ENCODE data around the gene ZC3H4. TPM values are rescaled to one million over a fixed set of nuclear protein-coding genes. Genes with fewer than 3 reads are reported as not detected.

Gene ZC3H4
- total and polyA plus RNA-seq, 10 of the 15 experiments (the other 5 are each of a cell fraction or from before 2014, with no cell fraction given): 5.1 to 86.3 (median 15.5) TPM

- POLR2A ChIA-PET: interaction anchor here (0.5 to 1.4 kb wide), 9 partner anchors 13 to 215 kb away, joined by 3 to 10 read pairs (median 4); partner anchors contain the start of genes CCDC9 and ZC3H4
- Histone ChIP-seq H3K9me3 (replicated peaks; ENCODE audit: control insufficient read depth, insufficient read depth, low read length) (no peaks in the 10 kb centered on the region), H3K4me2 (ENCODE audit: control insufficient read depth, insufficient read depth) (peak overlapping the region; percentile 53), H3K79me2 (ENCODE audit: control insufficient read depth, insufficient read depth, low read length) (peaks cover 2% of the 10 kb centered on the region), H3K9ac (ENCODE audit: control insufficient read depth, insufficient read depth, low read length) (peak overlapping the region; percentile 56; the same call in 1 of the 2 replicates), H3K36me3 (ENCODE audit: control insufficient read depth in 2 of 2, insufficient read depth in 2 of 2, low read length in 1 of 2) (no peaks in the 10 kb centered on the region), H3K27me3 (replicated peaks in 1 of 2; ENCODE audit: control insufficient read depth in 2 of 2, insufficient read depth in 2 of 2, low read length in 1 of 2) (no peaks in the 10 kb centered on the region), H3K4me1 (ENCODE audit: control insufficient read depth, insufficient read depth, low read length) (0 out of 2 replicates have a peak, but pooled peaks cover 5% of the 10 kb centered on the region), H3K4me3 (peak overlapping the region; percentile 92), H4K20me1 (ENCODE audit: control insufficient read depth, insufficient read depth) (no peaks in the 10 kb centered on the region), H3K27ac (ENCODE audit: control insufficient read depth, insufficient read depth) (peak overlapping the region; percentile 48; the same call in 1 of the 2 replicates), H2AFZ (ENCODE audit: control insufficient read depth, low read depth, low read length) (peak overlapping the region; percentile 95)
- WGBS (ENCODE audit: insufficient coverage, insufficient replicate concordance, low lambda C conversion rate, missing lambda C conversion rate): 16% methylated on average over 31 of the region's 42 CpGs
- DNase-seq (ENCODE audit: low read depth, low spot score) (peak; percentile 64), FAIRE-seq (peak; percentile 76), ATAC-seq (peak; percentile 89)
- intact Hi-C loops (cut with micrococcal nuclease; ENCODE audit: unreplicated experiment) (loop anchor here (1.0 kb wide), 1 partner anchor 64 kb away; no protein-coding TSS in a partner anchor), in situ Hi-C loops (cut with MboI) (no loop called here)
- CTCF ChIA-PET: interaction anchor here (0.6 to 1.2 kb wide), 11 partner anchors 10 to 301 kb away, joined by 3 to 6 read pairs (median 4); partner anchors contain the start of genes CCDC9 and ZC3H4
- SMC1A ChIA-PET (ENCODE audit: uncharacterized antibody, unreplicated experiment): interaction anchor here (0.6 to 1.2 kb wide), 3 partner anchors 11 to 66 kb away, joined by 3 to 6 read pairs (median 4); partner anchors contain the start of gene ZC3H4
- BruUV-seq (replicated peaks): no TSS peak
- RAD21 ChIA-PET (ENCODE audit: unreplicated experiment): interaction anchor here (0.5 to 1.2 kb wide), 5 partner anchors 11 to 196 kb away, joined by 3 to 6 read pairs (median 4); partner anchors contain the start of gene ZC3H4
- TF ChIP-seq YY1 (IDR thresholded peaks at IDR 0.05; ENCODE audit: low read depth, low read length): peak; percentile 39; the same call in 1 of the 2 replicates
- peak; percentile 49; the same call in 1 of the 2 replicates for TF ChIP-seq POLR2AphosphoS5 (IDR thresholded peaks at IDR 0.05; ENCODE audit: low read length)
- TF ChIP-seq NBN (IDR thresholded peaks at IDR 0.05): peak; percentile 22; the same call in 1 of the 2 replicates
- TF ChIP-seq PRDM15 (CRISPR knock-in tag; IDR thresholded peaks at IDR 0.05): no peak
- 0 out of 2 replicates have a peak, but pooled peaks have one; percentile 43 for TF ChIP-seq POLR2A (IDR thresholded peaks at IDR 0.05; ENCODE audit: low read depth, low read length)
- TF ChIP-seq, protein P1, sequence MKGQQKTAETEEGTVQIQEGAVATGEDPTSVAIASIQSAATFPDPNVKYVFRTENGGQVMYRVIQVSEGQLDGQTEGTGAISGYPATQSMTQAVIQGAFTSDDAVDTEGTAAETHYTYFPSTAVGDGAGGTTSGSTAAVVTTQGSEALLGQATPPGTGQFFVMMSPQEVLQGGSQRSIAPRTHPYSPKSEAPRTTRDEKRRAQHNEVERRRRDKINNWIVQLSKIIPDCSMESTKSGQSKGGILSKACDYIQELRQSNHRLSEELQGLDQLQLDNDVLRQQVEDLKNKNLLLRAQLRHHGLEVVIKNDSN (IDR thresholded peaks at IDR 0.05; ENCODE audit: borderline replicate concordance, extremely low read length, insufficient read depth, low read depth, low read length): no peak
- peak; percentile 88 for TF ChIP-seq HDGF (IDR thresholded peaks at IDR 0.05)
- peak; percentile 53; the same call in 1 of the 2 replicates for TF ChIP-seq CREB1 (IDR thresholded peaks at IDR 0.05; ENCODE audit: low read depth)
- peak; percentile 42; the same call in 1 of the 2 replicates for TF ChIP-seq ZNF384 (IDR thresholded peaks at IDR 0.05; ENCODE audit: borderline replicate concordance, low read depth, low read length)
- peak; percentile 97 for TF ChIP-seq MLLT1 (IDR thresholded peaks at IDR 0.05)
- TF ChIP-seq E2F4 (IDR thresholded peaks at IDR 0.05; ENCODE audit: low read depth, low read length): peak; percentile 60
- TF ChIP-seq ZNF274 (IDR thresholded peaks at IDR 0.05; ENCODE audit: insufficient read depth, insufficient read length): no peak
Measured at GRCh38 chr19:47047763-47048405, 65.7 kb downstream of the ZC3H4 start.

Data from GM12878 (cell line).